HG03039 (cell line): ENCODE data around the gene PTCD2.

Experiments
- ATAC-seq: cut with Tn5 transposase; IDR thresholded peaks from one replicate; pipeline ENCODE4 v1.9.1; 2021; ENCODE audit warnings: mild to moderate bottlenecking, moderate library complexity; ENCODE audit not compliant: unreplicated experiment

The PTCD2 gene

DNA sequence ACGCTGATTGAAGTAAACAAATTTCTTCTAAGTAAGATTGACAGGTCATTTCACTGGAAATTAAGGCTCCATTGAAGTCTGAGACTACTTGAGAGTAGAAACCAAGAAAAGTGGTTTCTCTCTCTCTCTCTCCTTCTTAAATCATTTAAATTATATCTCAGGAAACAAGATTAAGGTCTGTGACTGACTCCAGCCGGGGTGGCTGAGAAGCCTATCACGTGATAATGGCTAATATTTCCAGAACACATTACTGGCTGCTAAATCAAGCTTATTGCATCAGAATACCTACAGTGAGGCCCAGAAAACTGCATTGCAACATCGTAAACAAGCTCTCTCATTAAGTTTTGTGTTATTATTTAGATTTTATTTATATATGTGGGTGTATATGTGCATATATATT, 88.4 kb downstream of the PTCD2 start:
- ATAC-seq, result no peak

DNA sequence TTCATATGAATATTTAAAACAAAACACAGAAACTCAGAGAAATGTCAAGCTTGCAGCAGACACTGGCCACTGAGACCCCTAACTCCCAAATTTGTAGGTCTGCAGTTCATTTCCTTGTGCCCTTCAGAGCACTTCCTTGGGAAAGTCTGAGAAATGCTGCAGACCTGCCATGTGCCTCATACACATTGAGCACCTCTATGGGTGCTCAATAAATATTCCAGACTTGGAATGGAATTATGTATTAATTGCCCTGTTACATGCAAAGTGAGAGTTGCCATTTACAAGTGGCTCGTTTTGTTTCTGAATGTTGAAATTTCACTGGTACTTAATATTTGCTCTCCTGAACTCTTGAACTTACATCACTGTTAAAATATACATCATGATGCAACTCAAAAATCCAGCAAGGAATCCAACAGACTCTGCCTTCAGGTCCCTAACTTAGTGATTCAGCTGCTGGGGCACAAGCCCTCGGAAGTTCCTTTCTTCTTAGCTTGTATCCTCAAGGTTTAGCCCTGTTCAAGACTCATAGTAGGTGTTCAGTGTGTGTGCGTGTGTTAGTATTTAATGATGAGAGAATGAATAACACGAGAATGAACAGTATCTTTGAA, 90.6 kb downstream of the PTCD2 start:
- no peak for ATAC-seq

DNA sequence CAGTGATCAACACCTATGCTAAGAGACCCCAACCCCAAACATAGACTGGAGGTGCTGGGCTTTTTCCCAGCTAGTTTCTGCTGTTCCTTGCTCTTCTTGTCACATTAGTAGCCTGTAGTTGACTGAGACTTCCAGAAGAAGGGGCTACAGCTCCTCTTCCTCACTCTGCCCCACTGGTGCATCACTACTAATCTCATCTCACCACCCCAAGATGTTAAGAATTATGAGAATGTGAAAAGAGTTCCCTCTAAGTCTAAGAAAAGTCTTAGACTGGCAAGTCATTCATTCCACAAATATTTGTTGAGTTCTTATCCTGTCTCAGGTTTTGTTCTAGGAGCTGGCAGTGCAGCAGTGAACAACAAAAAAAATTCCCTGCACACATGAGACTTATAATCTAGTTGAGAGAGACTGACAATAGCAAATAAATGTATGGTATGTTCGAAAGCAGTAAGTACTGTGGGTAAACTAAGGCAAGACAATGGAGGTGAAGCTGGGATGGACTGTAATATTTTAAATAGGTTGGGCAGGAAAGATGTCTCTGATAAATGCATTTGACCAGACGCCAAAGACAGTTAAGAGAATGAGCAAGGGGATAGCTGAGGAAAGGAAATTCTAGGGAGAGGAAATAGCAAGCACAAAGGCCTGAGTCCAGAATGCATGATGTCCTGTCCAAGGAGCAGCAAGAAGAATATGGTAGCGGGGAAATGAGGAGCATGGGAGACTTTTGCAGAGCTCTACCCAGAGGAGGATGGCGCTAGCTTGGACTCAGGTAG, 92.3 kb downstream of the PTCD2 start:
- no peak for ATAC-seq

DNA sequence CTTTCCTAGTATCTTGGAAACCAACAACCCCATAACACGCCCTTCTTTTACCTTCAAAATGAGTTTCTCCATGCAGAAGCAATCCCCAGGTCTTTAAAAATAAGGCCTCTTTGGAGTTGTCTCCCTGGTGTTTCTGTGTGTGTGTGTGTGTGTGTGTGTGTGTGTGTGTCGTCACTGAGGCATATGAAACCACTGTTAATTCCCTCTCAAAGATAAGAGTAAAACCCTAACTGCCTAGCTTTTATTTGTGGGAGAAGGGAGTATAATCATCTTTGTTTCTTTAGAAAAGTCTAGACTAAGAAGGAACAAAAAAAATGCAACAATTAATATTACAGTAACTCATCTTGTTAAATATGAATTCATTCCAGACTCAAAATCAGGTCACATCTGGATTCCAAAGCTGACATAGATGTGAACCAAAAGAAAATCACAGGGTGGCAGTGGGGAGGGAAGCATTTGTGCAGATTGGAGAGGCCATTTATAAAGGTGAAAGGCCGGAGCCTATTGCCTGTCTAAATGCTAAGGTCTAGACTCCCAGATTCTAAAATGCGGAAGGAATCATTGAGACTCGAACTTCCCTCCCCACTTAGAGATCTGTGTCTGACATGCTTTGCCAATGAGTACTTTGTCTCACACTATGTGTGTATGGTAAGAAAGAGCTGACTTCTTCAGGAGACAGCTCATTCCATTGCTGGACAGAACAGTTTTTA, 95.6 kb downstream of the PTCD2 start:
- ATAC-seq, result no peak

DNA sequence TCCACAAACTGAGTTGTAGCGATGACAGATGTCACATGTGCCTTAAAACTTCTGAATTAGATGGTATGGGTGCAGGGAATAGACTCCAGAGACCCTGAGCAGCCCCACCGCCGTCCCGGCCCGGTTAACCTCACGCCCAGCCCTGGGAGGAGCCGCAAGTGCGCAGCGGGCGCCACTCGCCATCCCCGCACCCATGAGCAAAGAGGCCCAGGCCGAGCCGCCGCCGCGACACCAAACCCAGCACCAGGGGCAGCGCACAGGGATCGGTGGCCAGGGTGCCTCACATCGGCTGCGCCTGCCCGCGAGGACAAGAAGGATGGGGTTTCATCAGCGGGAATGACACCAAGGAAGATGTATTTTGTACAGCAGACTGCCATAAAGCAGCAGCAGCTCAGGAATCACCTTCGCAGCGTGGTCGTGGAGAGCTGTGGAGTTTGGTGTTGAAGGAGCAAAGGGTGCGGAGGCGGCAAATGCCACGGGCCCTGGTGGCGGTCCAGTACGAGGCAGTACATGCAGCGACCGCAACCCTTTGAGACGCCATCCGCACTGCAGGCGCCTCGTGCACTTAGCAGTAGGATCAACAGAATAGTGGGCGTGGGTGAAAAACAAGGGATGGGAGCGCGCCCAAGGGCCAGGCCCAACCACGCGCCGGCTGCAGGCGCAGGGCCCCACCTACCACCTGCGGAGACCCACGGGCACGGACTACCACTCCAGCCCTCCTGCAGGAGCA, 97.3 kb downstream of the PTCD2 start:
- no peak for ATAC-seq
